GM12874 (cell line): ENCODE data around the gene BDKRB1.

Source experiments
- CTCF ChIP-seq: IDR thresholded peaks from 2 replicates; pipeline ENCODE4 v1.5.1; 2011; ENCODE audit warnings: low read depth, mild to moderate bottlenecking, control low read depth, low read length, moderate library complexity; ENCODE audit not compliant: insufficient read depth

BDKRB1 gene

GRCh38 chr14:96225213-96225612 lies 30.8 kb upstream of the BDKRB1 start:
- TF ChIP-seq CTCF, result no peak

- TF ChIP-seq CTCF, result no peak
Measured at GRCh38 chr14:96225745-96226151, 30.3 kb upstream of the BDKRB1 start.

- TF ChIP-seq CTCF, result no peak
Measured at GRCh38 chr14:96227428-96227827, 28.6 kb upstream of the BDKRB1 start.

- TF ChIP-seq CTCF, result no peak
Measured at GRCh38 chr14:96229315-96229714, 26.7 kb upstream of the BDKRB1 start.

GRCh38 chr14:96231056-96231455 lies 25.0 kb upstream of the BDKRB1 start:
- TF ChIP-seq CTCF, result no peak

- TF ChIP-seq CTCF, result no peak
Measured at GRCh38 chr14:96231526-96232130, 24.4 kb upstream of the BDKRB1 start.

GRCh38 chr14:96232506-96232905 lies 23.5 kb upstream of the BDKRB1 start:
- no peak for TF ChIP-seq CTCF
